H1 (cell line): Measurements from ENCODE around the gene RAD51B. TPM values are rescaled to one million over a fixed set of nuclear protein-coding genes. Genes with fewer than 3 reads are reported as not detected.

Experiments
- CTCF ChIA-PET: fragments of 300-600 bp; sonication (Branson Sonifier 250); formaldehyde crosslinking; loops from one replicate; lab custom pipeline; 2021; ENCODE audit not compliant: partially characterized antibody; lab: Charles Lee
- POLR2A ChIA-PET: fragments of 300-600 bp; sonication (Branson Sonifier 250); formaldehyde crosslinking; loops from one replicate; lab custom pipeline; 2021; ENCODE audit warnings: inconsistent platforms; ENCODE audit not compliant: partially characterized antibody; lab: Charles Lee
- DNase-seq, 2 experiments: peaks; one replicate each; pipeline versions ENCODE4 v3.0.0 to v3.0.0-alpha.2; 2010 to 2022; ENCODE audit warnings: low spot score in 2 of 2, low read depth in 1 of 2, mixed read lengths in 1 of 2
- FAIRE-seq: peaks from 2 replicates; lab custom pipeline; 2011; peaks lifted over from hg19 to GRCh38; lab: Jason Lieb, UNC
- H2AFZ ChIP-seq: 2 replicates; pipeline ENCODE4 v1.8.1; 2012; ENCODE audit warnings: low read length, inconsistent platforms
- H2AK5ac ChIP-seq: 2 replicates; pipeline ENCODE4 v1.6.1; 2013; ENCODE audit warnings: low read depth, low read length
- H2BK120ac ChIP-seq: replicated peaks from 2 replicates; pipeline ENCODE3; 2013; ENCODE audit warnings: low read depth, low read length, inconsistent platforms
- H2BK12ac ChIP-seq: 2 replicates; pipeline ENCODE4 v1.6.1; 2013; ENCODE audit warnings: low read depth, low read length
- H2BK15ac ChIP-seq: 2 replicates; pipeline ENCODE4 v1.6.1; 2013; ENCODE audit warnings: low read length
- H2BK20ac ChIP-seq: 2 replicates; pipeline ENCODE4 v1.6.1; 2013; ENCODE audit warnings: low read length
- H2BK5ac ChIP-seq: 2 replicates; pipeline ENCODE4 v1.6.1; 2013; ENCODE audit warnings: low read depth, low read length
- H3K14ac ChIP-seq: 2 replicates; pipeline ENCODE4 v1.6.1; 2013; ENCODE audit warnings: inconsistent platforms; ENCODE audit not compliant: insufficient read length
- H3K18ac ChIP-seq: 2 replicates; pipeline ENCODE4 v1.6.1; 2013; ENCODE audit warnings: low read length; ENCODE audit errors: extremely low read depth
- H3K23ac ChIP-seq: 2 replicates; pipeline ENCODE4 v1.6.1; 2013; ENCODE audit warnings: inconsistent platforms; ENCODE audit not compliant: insufficient read length
- H3K23me2 ChIP-seq: 2 replicates; pipeline ENCODE4 v1.6.1; 2013; ENCODE audit warnings: low read depth, low read length
- H3K27ac ChIP-seq: 2 replicates; pipeline ENCODE4 v1.6.1; 2011; ENCODE audit warnings: low read depth, low read length, inconsistent platforms
- H3K27me3 ChIP-seq, 4 experiments: replicated peaks in 1 of 4; 1 replicate in 1 of 4; 2 replicates in 3 of 4; pipeline versions ENCODE4 v1.6.1 to v1.8.1; 2011 to 2013; ENCODE audit warnings: low read length in 3 of 4, mild to moderate bottlenecking in 3 of 4, inconsistent platforms in 2 of 4, mixed read lengths in 2 of 4, moderate library complexity in 1 of 4; ENCODE audit not compliant: control insufficient read depth in 3 of 4, insufficient read depth in 3 of 4; ENCODE audit errors: extremely low read depth in 1 of 4
- H3K36me3 ChIP-seq, 4 experiments: 2 replicates each; pipeline versions ENCODE4 v1.6.1 to v1.8.1; 2011 to 2013; ENCODE audit warnings: mild to moderate bottlenecking in 4 of 4, low read length in 3 of 4, moderate library complexity in 2 of 4, control low read depth in 1 of 4, inconsistent platforms in 1 of 4; ENCODE audit not compliant: insufficient read depth in 4 of 4, control insufficient read depth in 2 of 4
- H3K4ac ChIP-seq: replicated peaks from 2 replicates; pipeline ENCODE3; 2013; ENCODE audit warnings: low read length, low read depth, mixed read lengths, inconsistent platforms; ENCODE audit not compliant: insufficient read length
- H3K4me1 ChIP-seq, 4 experiments: replicated peaks in 1 of 4; 1 replicate in 1 of 4; 2 replicates in 3 of 4; pipeline versions ENCODE4 v1.6.1 to v1.8.1; 2011 to 2013; ENCODE audit warnings: low read length in 3 of 4, inconsistent platforms in 2 of 4, mixed read lengths in 1 of 4; ENCODE audit not compliant: insufficient read depth in 4 of 4, control insufficient read depth in 3 of 4
- H3K4me2 ChIP-seq, 2 experiments: 2 replicates each; pipeline versions ENCODE4 v1.6.1 to v1.8.1; 2011 to 2013; ENCODE audit warnings: low read depth in 2 of 2, low read length in 2 of 2, control low read depth in 1 of 2, inconsistent platforms in 1 of 2, mild to moderate bottlenecking in 1 of 2; ENCODE audit not compliant: insufficient read depth in 1 of 2
- H3K4me3 ChIP-seq, 4 experiments: fragments of 200-600, 300-600 bp in 1 of 4; sonication (generic), shearing (Covaris generic), sonication (Bioruptor Twin) in 1 of 4; 2 replicates each; pipeline versions ENCODE4 v1.5.1 to v1.8.1; 2011 to 2016; ENCODE audit warnings: low read length in 4 of 4, low read depth in 3 of 4, control low read depth in 2 of 4, inconsistent platforms in 2 of 4, mild to moderate bottlenecking in 2 of 4, mixed read lengths in 1 of 4, moderate library complexity in 1 of 4; ENCODE audit not compliant: insufficient read depth in 2 of 4; ENCODE audit errors: extremely low read depth in 1 of 4
- H3K56ac ChIP-seq: replicated peaks from 2 replicates; pipeline ENCODE3; 2013; ENCODE audit warnings: low read depth, mild to moderate bottlenecking, mixed read lengths, low read length, inconsistent platforms; ENCODE audit not compliant: insufficient read length
- H3K79me1 ChIP-seq: 2 replicates; pipeline ENCODE4 v1.6.1; 2013; ENCODE audit warnings: low read depth, low read length, control low read depth
- H3K79me2 ChIP-seq, 2 experiments: 2 replicates each; pipeline versions ENCODE4 v1.6.1 to v1.8.1; 2012 to 2013; ENCODE audit warnings: low read length in 2 of 2, mild to moderate bottlenecking in 2 of 2, inconsistent platforms in 1 of 2; ENCODE audit not compliant: insufficient read depth in 2 of 2, control insufficient read depth in 1 of 2
- H3K9ac ChIP-seq, 4 experiments: replicated peaks in 1 of 4; 1 replicate in 1 of 4; 2 replicates in 3 of 4; pipeline versions ENCODE4 v1.6.1 to v1.8.1; 2011 to 2013; ENCODE audit warnings: low read depth in 3 of 4, low read length in 3 of 4, control low read depth in 2 of 4, mild to moderate bottlenecking in 2 of 4, moderate library complexity in 2 of 4, inconsistent platforms in 1 of 4; ENCODE audit errors: extremely low read depth in 1 of 4
- H3K9me3 ChIP-seq, 2 experiments: 2 replicates each; pipeline versions ENCODE4 v1.6.1 to v1.8.1; 2012 to 2013; ENCODE audit warnings: mild to moderate bottlenecking in 2 of 2, moderate library complexity in 2 of 2, control low read depth in 1 of 2, inconsistent platforms in 1 of 2, low read depth in 1 of 2, low read length in 1 of 2, mixed read lengths in 1 of 2; ENCODE audit not compliant: insufficient read depth in 2 of 2
- H4K20me1 ChIP-seq, 2 experiments: replicated peaks in 1 of 2; 2 replicates each; pipeline versions ENCODE3 to v1.8.1; 2011 to 2013; ENCODE audit warnings: inconsistent platforms in 2 of 2, low read length in 2 of 2, mild to moderate bottlenecking in 1 of 2; ENCODE audit not compliant: insufficient read depth in 2 of 2, control insufficient read depth in 1 of 2
- H4K5ac ChIP-seq: 2 replicates; pipeline ENCODE4 v1.6.1; 2013; ENCODE audit warnings: low read length, low read depth, mixed read lengths, inconsistent platforms; ENCODE audit not compliant: insufficient read length
- H4K8ac ChIP-seq: 2 replicates; pipeline ENCODE4 v1.8.0; 2013; ENCODE audit warnings: mild to moderate bottlenecking, moderate library complexity, low read length, inconsistent platforms; ENCODE audit not compliant: insufficient read depth; ENCODE audit errors: extremely low read depth
- H4K91ac ChIP-seq: replicated peaks from 2 replicates; pipeline ENCODE3; 2013; ENCODE audit warnings: low read length, mixed read lengths, inconsistent platforms; ENCODE audit not compliant: insufficient read length
- ASH2L ChIP-seq: fragments of 200-600, 300-600 bp; sonication (generic); IDR thresholded peaks from one replicate; pipeline ENCODE4 v1.7.1; 2017; ENCODE audit warnings: low read length
- ATF3 ChIP-seq: IDR thresholded peaks from 2 replicates; pipeline ENCODE4 v1.6.1; 2011; ENCODE audit warnings: low read depth, mild to moderate bottlenecking, low read length; ENCODE audit not compliant: insufficient read depth
- CBX5 ChIP-seq: fragments of 300-800, 300-1000 bp; sonication (generic); IDR thresholded peaks from 2 replicates; pipeline ENCODE4 v1.7.1; 2016; ENCODE audit warnings: antibody characterized with exemption, low read length, low read depth
- CBX8 ChIP-seq: fragments of 300-800, 300-1000 bp; sonication (generic); IDR thresholded peaks from 2 replicates; pipeline ENCODE4 v1.7.1; 2016; ENCODE audit warnings: low read depth, low read length, borderline replicate concordance
- CHD2 ChIP-seq: IDR thresholded peaks from 2 replicates; pipeline ENCODE4 v1.6.1; 2012; ENCODE audit warnings: low read length, improper control_type of control experiment
- FOSL1 ChIP-seq: IDR thresholded peaks from 2 replicates; pipeline ENCODE4 v1.6.1; 2011; ENCODE audit warnings: mild to moderate bottlenecking, low read depth, low read length, moderate library complexity; ENCODE audit not compliant: insufficient read depth
- POLR2A ChIP-seq, 2 experiments: IDR thresholded peaks; 1 replicate in 1 of 2; 2 replicates in 1 of 2; pipeline ENCODE4 v1.6.1; 2011; ENCODE audit warnings: low read depth in 2 of 2, low read length in 2 of 2, mild to moderate bottlenecking in 2 of 2; ENCODE audit errors: control extremely low read depth in 1 of 2
- RFX5 ChIP-seq: IDR thresholded peaks from 2 replicates; pipeline ENCODE4 v1.6.1; 2011; ENCODE audit warnings: low read depth, low read length, improper control_type of control experiment, borderline replicate concordance
- SIRT6 ChIP-seq: IDR thresholded peaks from one replicate; pipeline ENCODE4 v1.7.1; 2012; ENCODE audit warnings: low read length, inconsistent platforms
- SP4 ChIP-seq: IDR thresholded peaks from 2 replicates; pipeline ENCODE4 v1.6.1; 2012; ENCODE audit warnings: low read length, inconsistent platforms
- TCF12 ChIP-seq: IDR thresholded peaks from 2 replicates; pipeline ENCODE4 v1.6.1; 2011; ENCODE audit warnings: low read depth, mild to moderate bottlenecking, low read length
- TEAD4 ChIP-seq: IDR thresholded peaks from 2 replicates; pipeline ENCODE4 v1.6.1; 2012; ENCODE audit warnings: low read depth, low read length, inconsistent platforms, mixed read lengths
- USF2 ChIP-seq: IDR thresholded peaks from 2 replicates; pipeline ENCODE4 v1.6.1; 2011; ENCODE audit warnings: low read length, improper control_type of control experiment
- ZNF274 ChIP-seq: IDR thresholded peaks from 2 replicates; pipeline ENCODE4 v1.7.0; 2012; ENCODE audit warnings: low read length, borderline replicate concordance; ENCODE audit errors: extremely low read depth
- WGBS, 2 experiments: shearing (Covaris generic) in 1 of 2; methylation state at CpG; one replicate each; pipeline versions ENCODE4 v1.1.6 to v1.1.7; 2013 to 2015; ENCODE audit warnings: low lambda C conversion rate in 2 of 2, mixed read lengths in 2 of 2, inconsistent platforms in 1 of 2, low coverage in 1 of 2, missing lambda C conversion rate in 1 of 2; ENCODE audit not compliant: insufficient replicate concordance in 2 of 2, insufficient coverage in 1 of 2, insufficient read length in 1 of 2; ENCODE audit errors: extremely low coverage in 1 of 2, missing lambda C conversion rate in 1 of 2; 5-methylcytosine and 5-hydroxymethylcytosine counted together
- polyA plus RNA-seq, 7 experiments: library from polyadenylated mRNA; depleted of rRNA in 3 of 7; stranded (reverse) in 5 of 7; unstranded in 2 of 7; fragments of >200 nt in 5 of 7; fragments of 200-250 nt in 2 of 7; gene quantifications; 1 replicate in 5 of 7; 2 replicates in 1 of 7; 4 replicates in 1 of 7; pipeline versions ENCODE4 v1.2.1 to v1.2.3, GENCODE V29; 2011 to 2013; ENCODE audit warnings: missing spikeins in 2 of 7, mixed read lengths in 2 of 7
- total RNA-seq: library from RNA; stranded (reverse); fragmentation: NEBNext Ultra II Directional; extraction: Animal tissue kit (Norgen Biotek cat#: 25700); gene quantifications from 2 replicates; pipeline ENCODE4 v1.2.1, GENCODE V29; 2021

Gene RAD51B
- total and polyA plus RNA-seq, 2 of the 8 experiments (the other 6 are each of a cell fraction or from before 2014, with no cell fraction given): 3.9 to 14.9 TPM

GRCh38 chr14:68365228-68365627 is 545.6 kb downstream of the RAD51B start:
- ChIA-PET CTCF (interaction anchor here (0.7 to 1.5 kb wide), 3 partner anchors 84 to 421 kb away, joined by 3 read pairs; no protein-coding TSS in a partner anchor), POLR2A (interaction anchor here (1.3 kb wide), 1 partner anchor 10 kb away, joined by 3 read pairs; no protein-coding TSS in a partner anchor)
- Histone ChIP-seq H3K9me3 (no peaks in the 10 kb centered on the region), H3K4me3 (no peak overlapping the region), H3K79me2 (no peaks in the 10 kb centered on the region), H2AFZ (no peak overlapping the region), H3K18ac (no peak overlapping the region), H2BK12ac (peak overlapping the region; percentile 2; the same call in 1 of the 2 replicates), H4K5ac (no peak overlapping the region), H3K79me1 (no peaks in the 10 kb centered on the region), H3K4ac (no peak overlapping the region), H2BK15ac (0 out of 2 replicates have a peak overlapping the region, but pooled peaks have one; percentile 48), H3K27me3 (no peaks in the 10 kb centered on the region; a peak in 2 of 7 replicates), H3K27ac (no peak overlapping the region), H2BK5ac (no peak overlapping the region), H4K8ac (no peak overlapping the region), H3K4me2 (peak overlapping the region in 1 of 2 experiments; percentile 98; a peak in 1 of 4 replicates), H3K36me3 (no peaks in the 10 kb centered on the region), H3K9ac (no peak overlapping the region; a peak in 1 of 7 replicates), H4K20me1 (no peaks in the 10 kb centered on the region), H4K91ac (no peak overlapping the region), H3K14ac (no peak overlapping the region), H3K56ac (no peak overlapping the region), H3K23ac (no peak overlapping the region), H2AK5ac (no peak overlapping the region), H3K4me1 (peaks cover 6 to 16% (median 9%) of the 10 kb centered on the region in 4 experiments; a peak in 6 of 7 replicates), H3K23me2 (peaks cover 8% of the 10 kb centered on the region), H2BK120ac (no peak overlapping the region), H2BK20ac (no peak overlapping the region)
- 100% methylated on average over 3 of the region's 3 CpGs; no CpG with 5 or more reads in 1 of the 2 experiments for WGBS, 2 experiments
- FAIRE-seq: no peak
- DNase-seq: no peak
- TF ChIP-seq TCF12: no peak
- no peak for TF ChIP-seq FOSL1
- TF ChIP-seq TEAD4: no peak
- TF ChIP-seq ZNF274: no peak
- no peak for TF ChIP-seq RFX5
- no peak for TF ChIP-seq SIRT6
- no peak for TF ChIP-seq POLR2A (IDR thresholded peaks at IDR 0.05; ENCODE audit: control extremely low read depth in 1 of 2, low read depth in 2 of 2, low read length in 2 of 2)
- TF ChIP-seq SP4: no peak
- TF ChIP-seq CHD2: no peak
- TF ChIP-seq ATF3: no peak
- TF ChIP-seq CBX5: no peak
- TF ChIP-seq USF2: no peak
- TF ChIP-seq CBX8: no peak
- TF ChIP-seq ASH2L: no peak
